Psoas muscle (tissue), 8 donors: Measurements from ENCODE around the gene S100Z. TPM values are rescaled to one million over a fixed set of nuclear protein-coding genes. Genes with fewer than 3 reads are reported as not detected.

Source experiments
- ATAC-seq, 4 donors: fragments of 200-7000 bp; cut with Tn5 transposase; one replicate each; pipeline ENCODE4 v1.9.1; 2020; ENCODE audit warnings: moderate library complexity in 3 of 4, mild to moderate bottlenecking in 2 of 4
- DNase-seq, 2 donors: peaks; one replicate each; pipeline ENCODE4 v3.0.0-alpha.2; 2020
- H3K27ac ChIP-seq: fragments of 200-600 bp; one replicate; pipeline ENCODE4 v1.8.0; 2022
- H3K27me3 ChIP-seq, 3 donors: fragments of 200-600 bp in 1 of 3; one replicate each; pipeline versions ENCODE4 v1.6.1 to v1.8.0; 2013 to 2022; ENCODE audit warnings: low read length in 2 of 3, mild to moderate bottlenecking in 2 of 3, moderate library complexity in 1 of 3; ENCODE audit not compliant: insufficient read depth in 3 of 3
- H3K36me3 ChIP-seq, 2 donors: fragments of 200-600 bp in 1 of 2; one replicate each; pipeline versions ENCODE4 v1.6.1 to v1.8.0; 2013 to 2022; ENCODE audit warnings: low read depth in 1 of 2, mild to moderate bottlenecking in 1 of 2, moderate library complexity in 1 of 2; ENCODE audit not compliant: insufficient read depth in 1 of 2
- H3K4me1 ChIP-seq: fragments of 200-600 bp; one replicate; pipeline ENCODE4 v1.8.0; 2022
- H3K4me3 ChIP-seq: fragments of 200-600 bp; one replicate; pipeline ENCODE4 v1.8.0; 2022; ENCODE audit warnings: mild to moderate bottlenecking
- H3K9me3 ChIP-seq: fragments of 200-600 bp; one replicate; pipeline ENCODE4 v1.8.0; 2022
- CTCF ChIP-seq: fragments of 200-600 bp; IDR thresholded peaks from one replicate; pipeline ENCODE4 v1.8.0; 2022; ENCODE audit warnings: antibody characterized with exemption
- WGBS, 3 donors: extraction: QIAGEN DNeasy Blood & Tissue Kit; methylation state at CpG; one replicate each; pipeline versions ENCODE4 v1.1.6 to v1.1.7; 2013; 5-methylcytosine and 5-hydroxymethylcytosine counted together
- intact Hi-C, 2 donors: fragments of 100-400 bp; cut with DNase I; formaldehyde crosslinking; loops; one replicate each; pipeline versions ENCODE4 v1.11.0 to v1.14.2; 2022
- polyA plus RNA-seq, 3 donors: library from polyadenylated mRNA; stranded (reverse); fragments of 200-250 nt; gene quantifications; one replicate each; pipeline ENCODE4 v1.2.3, GENCODE V29; 2013
- total RNA-seq, 4 donors: library from RNA; stranded (reverse); fragmentation: NEBNext Ultra II Directional in 2 of 4; extraction: Animal tissue kit (Norgen Biotek cat#: 25700) in 2 of 4; gene quantifications; one replicate each; pipeline versions ENCODE4 v1.2.1 to v1.2.4, GENCODE V29; 2021 to 2023
- donor health status: healthy with polysubstance abuse.
- donor health status: DM: no; HTN: no; CAD: no; lungs with moderate emphysema.
- donor health status: Bipolar disorder and iron deficiency.
- donor health status: healthy.
- donor health status: DM: yes; HTN: yes; CAD: no.
- donor health status: DM: no; HTN: no; CAD: no.
- donor health status: DM: no; HTN: no; CAD: no.
- donor health status: DM: yes; HTN: yes; CAD: no.

The S100Z gene
- total and polyA plus RNA-seq, 7 donors, result 0.09 TPM; not detected in 6

GRCh38 chr5:76831110-76831452 lies 18.7 kb upstream of the S100Z start:
- Histone ChIP-seq H3K36me3 (no peaks in the 10 kb centered on the region), H3K27ac (no peak overlapping the region), H3K4me3 (no peak overlapping the region), H3K9me3 (no peaks in the 10 kb centered on the region), H3K4me1 (no peaks in the 10 kb centered on the region), H3K27me3 (no peaks in the 10 kb centered on the region)
- 15 to 22% (median 21%) methylated on average over 2 of the region's 2 CpGs for WGBS, 3 donors
- DNase-seq (no peak), ATAC-seq (no peak)
- TF ChIP-seq CTCF, result no peak
- intact Hi-C loops, result no loop called here

GRCh38 chr5:76836181-76836580 lies 13.6 kb upstream of the S100Z start:
- no peaks in the 10 kb centered on the region for H3K9me3 ChIP-seq
- intact Hi-C loops, result no loop called here
- H3K4me3 ChIP-seq, result no peak overlapping the region
- TF ChIP-seq CTCF, result no peak
- ATAC-seq (no peak), DNase-seq (no peak)
- no peaks in the 10 kb centered on the region for H3K4me1 ChIP-seq
- H3K27me3 ChIP-seq, result no peaks in the 10 kb centered on the region
- H3K36me3 ChIP-seq, result no peaks in the 10 kb centered on the region
- 79 to 84% (median 80%) methylated on average over 2 of the region's 2 CpGs for WGBS, 3 donors
- H3K27ac ChIP-seq, result no peak overlapping the region

- no peaks in the 10 kb centered on the region for H3K36me3 ChIP-seq
- intact Hi-C loops, result no loop called here
- TF ChIP-seq CTCF, result no peak
- H3K4me1 ChIP-seq, result no peaks in the 10 kb centered on the region
- H3K27me3 ChIP-seq, result no peaks in the 10 kb centered on the region
- H3K27ac ChIP-seq, result no peak overlapping the region
- ATAC-seq (no peak), DNase-seq (no peak)
- 64 to 69% (median 65%) methylated on average over 4 of the region's 4 CpGs for WGBS, 3 donors
- H3K4me3 ChIP-seq, result no peak overlapping the region
- H3K9me3 ChIP-seq, result no peaks in the 10 kb centered on the region
Measured at GRCh38 chr5:76836585-76836984, 13.2 kb upstream of the S100Z start.

GRCh38 chr5:76838481-76839261 lies 11.1 kb upstream of the S100Z start:
- TF ChIP-seq CTCF, result no peak
- intact Hi-C loops, result no loop called here
- Histone ChIP-seq H3K9me3 (no peaks in the 10 kb centered on the region), H3K4me3 (no peak overlapping the region), H3K4me1 (no peaks in the 10 kb centered on the region), H3K36me3 (no peaks in the 10 kb centered on the region), H3K27me3 (no peaks in the 10 kb centered on the region), H3K27ac (no peak overlapping the region)
- no peak for DNase-seq
- WGBS, 3 donors, result 57 to 60% (median 58%) methylated on average over 7 of the region's 7 CpGs
- no peak for ATAC-seq

GRCh38 chr5:76841361-76841760 lies 8.5 kb upstream of the S100Z start:
- no peak overlapping the region for H3K4me3 ChIP-seq
- no peaks in the 10 kb centered on the region for H3K9me3 ChIP-seq
- DNase-seq (no peak), ATAC-seq (no peak)
- TF ChIP-seq CTCF, result no peak
- intact Hi-C loops, result no loop called here
- H3K27ac ChIP-seq, result no peak overlapping the region
- WGBS, 3 donors, result 72 to 76% (median 74%) methylated on average over 3 of the region's 3 CpGs
- H3K4me1 ChIP-seq, result no peaks in the 10 kb centered on the region
- H3K27me3 ChIP-seq, result no peaks in the 10 kb centered on the region
- no peaks in the 10 kb centered on the region for H3K36me3 ChIP-seq
